NCI-H524 (cell line): Measurements from ENCODE around the gene WNT3A.

Experiments used
- DNase-seq, 2 experiments: peaks; one replicate each; lab custom pipeline; 2025; lab: John Stamatoyannopoulos, UW

WNT3A gene

DNA sequence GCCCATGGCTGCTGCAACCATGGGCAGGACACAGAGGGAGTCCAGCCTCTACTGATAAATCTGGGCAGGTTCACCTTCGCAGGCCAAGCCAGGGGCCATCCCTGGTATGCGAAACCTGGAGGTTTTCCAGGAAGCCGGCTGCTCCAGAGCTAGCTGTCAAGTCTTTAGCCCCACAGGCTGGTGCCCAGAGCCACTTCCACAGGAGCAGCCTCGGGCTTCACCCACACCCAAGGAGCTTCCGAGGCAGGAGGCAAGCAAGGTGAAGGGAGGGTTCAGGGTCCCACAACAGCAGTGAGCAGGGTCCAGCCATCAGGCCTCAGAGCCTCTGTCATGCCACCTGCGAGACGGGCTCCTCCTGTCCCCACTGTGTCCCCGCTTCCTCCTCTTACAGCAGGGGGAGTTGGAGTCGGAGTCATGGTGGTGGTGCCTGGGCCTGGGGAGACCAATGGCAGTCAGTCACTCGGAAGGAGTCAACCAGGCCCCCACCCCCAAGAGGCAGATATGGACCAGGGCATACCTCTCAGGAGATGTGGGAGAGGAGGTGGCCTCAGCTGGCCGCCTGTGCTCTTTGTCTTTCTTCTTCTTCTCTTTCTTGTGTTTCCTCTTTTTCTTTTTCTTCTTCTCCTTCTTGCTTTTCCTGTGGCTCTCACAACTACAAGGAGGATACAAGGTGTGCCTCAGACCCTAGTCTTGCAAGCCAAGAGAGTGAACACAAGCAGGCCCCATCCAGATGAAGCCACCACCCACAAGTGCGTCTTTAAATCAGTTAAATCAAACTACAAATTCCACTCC is 94.2 kb downstream of the WNT3A start:
- DNase-seq = no peak

DNA sequence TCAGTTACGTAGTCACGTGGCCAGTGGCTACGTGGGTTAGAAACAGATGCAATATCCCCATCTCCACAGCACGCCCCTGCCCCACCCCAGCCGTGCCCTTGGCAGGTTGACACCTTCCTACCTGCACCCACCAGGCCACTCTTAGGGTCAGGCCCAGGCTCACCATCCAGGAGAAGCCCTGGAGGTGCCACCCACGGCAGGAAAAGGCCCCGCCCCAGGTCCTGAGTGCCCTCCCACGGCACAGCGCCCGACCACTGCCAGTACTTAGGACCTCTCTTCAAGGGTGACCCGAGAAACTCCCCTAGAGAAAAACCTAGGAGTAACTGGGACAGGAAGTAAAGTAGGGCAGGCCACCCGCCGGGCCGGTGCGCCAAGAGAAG is 94.8 kb downstream of the WNT3A start:
- no peak for DNase-seq

DNA sequence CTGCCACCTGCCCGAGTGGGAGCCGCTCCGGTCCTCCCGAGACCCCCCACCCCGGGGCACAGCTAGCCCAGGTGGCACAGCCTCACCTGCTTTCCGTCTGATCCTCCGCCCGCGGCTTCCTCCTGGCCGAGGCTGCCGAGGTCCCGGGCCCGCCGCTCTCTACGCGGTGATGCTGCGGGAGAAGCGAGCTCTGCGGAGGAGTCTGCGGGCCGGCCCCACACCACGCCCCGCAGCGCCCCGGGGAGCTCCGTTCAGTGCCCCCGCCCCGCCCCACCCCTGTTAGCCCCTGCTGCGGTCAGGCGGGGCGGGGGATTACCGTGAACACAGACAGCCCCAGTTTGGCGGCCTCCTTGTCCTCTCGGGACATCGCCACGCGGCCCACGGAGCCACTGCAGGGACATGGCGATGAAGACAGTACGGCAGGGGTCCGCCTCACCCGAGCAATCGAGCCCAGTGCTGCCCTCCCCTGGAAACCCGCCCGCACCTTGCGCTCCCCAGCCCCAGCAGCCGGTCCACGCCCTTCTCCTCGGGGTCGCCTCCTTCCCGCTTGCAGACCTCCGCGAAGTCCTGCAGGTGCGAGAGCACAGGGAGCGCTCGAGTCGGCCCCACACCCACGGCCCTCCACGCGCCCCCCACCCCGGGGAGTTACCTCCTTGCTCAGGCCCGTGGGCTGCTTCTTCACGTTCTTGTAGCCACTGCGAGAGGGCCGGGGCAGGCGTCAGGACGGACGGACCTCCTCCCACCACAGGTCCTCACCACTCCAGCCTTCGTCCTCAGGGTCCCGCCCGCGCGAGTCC is 95.4 kb downstream of the WNT3A start:
- peak; percentile 24 for DNase-seq

DNA sequence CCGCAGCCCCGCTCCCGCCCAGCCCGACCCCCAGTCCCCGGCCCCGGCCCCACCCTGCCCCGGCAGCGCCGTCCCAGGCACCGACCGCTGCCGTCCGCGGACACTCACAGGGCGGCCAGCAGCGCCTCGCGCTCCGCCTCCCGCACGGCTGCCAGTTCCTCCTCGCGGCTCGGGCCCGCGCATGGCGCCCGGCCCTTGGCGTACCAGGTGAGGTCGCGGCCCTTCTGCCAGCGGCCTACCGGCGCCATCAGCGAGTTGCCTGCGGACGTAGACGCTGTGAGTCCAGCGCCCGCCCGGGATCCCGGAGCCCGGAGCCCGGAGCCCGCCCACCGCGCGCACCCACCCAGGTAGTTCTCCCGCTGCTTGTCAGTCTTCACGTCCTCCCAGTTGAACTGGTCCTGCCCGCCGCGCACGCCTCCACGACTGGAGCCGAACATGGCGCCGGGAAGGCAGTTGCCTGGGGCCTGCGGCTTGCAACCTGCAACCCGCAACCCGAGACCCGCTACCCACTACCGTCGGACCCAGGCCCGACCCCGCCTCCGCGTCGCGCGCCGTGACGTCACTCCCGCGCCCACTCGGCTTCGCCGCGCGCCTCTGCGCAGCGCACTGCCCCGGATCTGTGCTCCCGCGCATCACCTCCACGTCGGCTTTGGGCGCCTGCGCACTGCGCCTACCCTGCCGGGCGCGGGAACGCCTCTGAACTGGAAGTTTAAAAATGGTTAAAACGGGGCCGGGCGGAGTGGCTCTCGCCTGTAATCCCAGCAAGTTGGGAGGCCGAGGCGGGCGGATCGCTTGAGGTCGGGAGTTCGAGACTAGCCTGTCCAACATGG is 96.2 kb downstream of the WNT3A start, which contains the start of gene C1orf35:
C1orf35 (minus strand) TSS at position 535 of the 830 bp plus-strand sequence; CDS start at position 437, 98 bp downstream.
- peak; percentile 77 to 92 for DNase-seq

DNA sequence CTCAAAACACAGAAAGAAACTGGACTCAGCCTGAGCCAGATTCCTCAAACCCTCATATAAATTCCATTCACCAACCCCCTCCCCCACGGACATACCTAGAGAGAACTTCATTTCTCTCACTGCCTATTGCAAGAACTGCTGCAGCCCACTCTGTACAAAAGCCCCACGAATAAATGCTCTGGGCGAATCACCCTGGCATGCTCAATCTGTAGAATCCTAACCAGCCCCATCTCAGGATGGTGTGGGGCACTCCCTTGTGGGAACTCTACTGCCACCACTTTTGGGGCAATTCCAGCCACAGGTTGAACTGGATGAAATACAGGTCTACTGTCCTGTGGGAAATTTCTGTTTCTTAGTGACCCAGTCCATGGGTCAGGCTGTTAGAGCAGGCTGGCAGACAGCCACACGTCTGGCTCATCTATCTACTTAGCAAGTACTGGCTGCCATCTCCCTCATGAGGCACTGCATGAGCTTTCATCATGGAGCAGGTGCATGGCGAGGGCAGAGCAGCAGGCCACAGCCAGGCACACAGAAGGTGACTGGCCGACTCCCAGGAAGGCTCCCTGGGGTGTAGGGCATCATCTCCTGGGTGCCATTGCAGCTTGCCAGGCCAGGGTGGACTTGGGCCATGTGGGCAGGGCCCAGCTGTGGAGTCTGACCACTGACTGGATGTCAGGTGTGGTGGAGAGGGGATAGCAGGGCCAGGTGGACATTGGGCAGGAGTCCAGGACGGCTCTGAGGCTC is 97.9 kb downstream of the WNT3A start:
- DNase-seq = no peak

DNA sequence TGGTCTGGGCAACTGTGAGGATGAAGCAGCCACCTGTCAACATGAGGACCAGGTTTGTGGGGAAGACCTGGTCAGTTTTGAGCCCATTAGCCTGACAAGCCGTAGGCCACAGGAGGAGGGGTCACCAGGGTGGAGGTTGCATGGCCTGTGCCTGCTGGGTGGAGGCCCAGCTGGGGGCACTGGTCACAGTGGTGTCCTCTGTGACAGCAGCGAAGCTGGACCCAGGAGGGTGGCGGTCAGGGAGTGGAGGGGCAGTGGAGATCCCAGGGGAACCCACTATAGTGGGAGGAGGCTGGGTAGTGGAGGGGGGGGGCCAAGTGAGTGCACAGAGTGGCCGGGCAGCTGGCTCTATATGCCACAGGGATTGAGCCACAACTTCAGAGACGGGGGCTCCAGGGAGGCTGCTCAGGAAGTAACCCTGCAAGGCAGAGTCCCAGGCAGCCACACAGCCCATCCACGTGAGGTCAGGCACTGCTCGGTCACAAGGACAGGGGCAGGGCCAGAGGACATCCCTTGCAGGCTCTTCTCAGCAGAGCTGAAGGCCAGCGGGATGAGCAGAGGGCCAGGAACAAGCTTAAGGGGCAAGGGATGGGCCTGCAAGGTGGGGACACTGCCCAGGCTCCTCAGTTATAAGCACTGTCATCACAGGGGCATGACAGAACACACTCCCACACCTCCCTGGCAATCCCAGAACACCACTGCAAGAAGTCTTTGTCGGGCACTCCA is 98.6 kb downstream of the WNT3A start:
- DNase-seq = no peak

DNA sequence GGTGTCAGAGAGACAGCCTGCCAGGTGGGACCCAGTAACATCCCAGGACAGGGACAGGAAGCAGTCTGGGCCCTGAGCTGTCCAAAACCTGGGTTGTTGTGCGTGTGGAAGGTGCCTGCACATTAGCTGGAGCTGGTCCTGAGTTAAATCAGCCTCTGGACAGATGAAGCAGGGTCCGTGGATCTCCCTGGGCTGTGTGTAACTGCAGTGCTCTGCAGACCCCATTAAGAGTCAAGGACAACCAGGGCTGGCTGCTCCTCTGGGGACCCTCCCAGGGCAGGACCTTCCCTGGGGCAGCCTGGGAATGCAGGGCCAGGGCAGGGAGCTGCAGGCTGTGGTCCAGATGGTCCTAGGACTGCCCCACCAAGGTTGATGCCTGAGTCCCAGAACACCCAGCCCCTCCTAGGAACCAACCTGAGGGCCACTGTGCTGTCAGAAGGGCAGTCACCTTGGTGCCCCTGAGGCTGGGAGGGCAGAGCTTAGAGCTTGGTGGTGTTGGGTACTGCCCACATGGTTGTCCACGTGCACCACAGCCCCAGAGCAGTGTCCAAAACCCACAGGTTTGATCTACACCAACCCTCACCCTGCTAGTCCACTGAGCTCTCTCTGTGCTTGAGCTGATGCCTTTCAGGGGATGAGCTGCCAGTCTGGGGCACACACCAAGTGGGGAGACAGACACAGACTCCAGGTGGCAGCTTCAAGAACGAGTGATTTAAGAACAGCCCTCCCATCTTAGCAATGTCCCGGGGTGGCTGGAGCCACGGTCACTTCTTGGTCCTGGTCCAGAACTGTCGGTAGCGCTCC is 99.4 kb downstream of the WNT3A start:
- no peak for DNase-seq

DNA sequence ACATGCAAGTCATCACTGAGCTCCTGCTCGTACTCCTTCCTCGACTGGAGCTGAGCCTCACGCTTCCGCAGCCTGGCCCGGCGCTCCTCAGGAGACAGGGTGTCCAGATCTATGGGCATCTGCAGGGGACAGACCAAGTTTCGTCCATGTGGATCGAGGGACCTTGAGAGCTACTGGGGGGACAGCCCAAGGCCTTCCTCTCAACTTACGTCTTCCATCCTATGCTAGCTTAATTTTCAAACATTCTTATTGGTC is 99.9 kb downstream of the WNT3A start:
- no peak for DNase-seq

DNA sequence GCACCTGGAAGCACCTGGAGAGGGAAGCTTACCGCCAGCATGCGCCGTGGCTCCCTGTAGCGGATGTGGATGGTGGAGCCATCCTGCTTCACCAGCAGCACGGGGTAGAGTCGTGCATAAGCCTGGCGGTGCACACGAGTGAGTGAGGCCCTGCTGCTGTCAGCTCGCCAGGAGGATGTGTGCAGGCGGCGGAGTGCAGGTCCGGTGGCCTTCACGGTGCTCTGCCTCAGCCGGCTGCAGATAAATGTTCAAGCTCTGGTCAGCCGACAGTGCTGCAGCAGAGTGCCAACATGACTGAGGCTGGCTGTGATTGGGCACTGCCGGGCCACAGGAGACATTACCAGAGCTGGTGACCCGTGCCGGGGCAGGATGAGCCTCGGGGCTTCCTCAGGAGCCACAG is 100.8 kb downstream of the WNT3A start:
- no peak for DNase-seq

DNA sequence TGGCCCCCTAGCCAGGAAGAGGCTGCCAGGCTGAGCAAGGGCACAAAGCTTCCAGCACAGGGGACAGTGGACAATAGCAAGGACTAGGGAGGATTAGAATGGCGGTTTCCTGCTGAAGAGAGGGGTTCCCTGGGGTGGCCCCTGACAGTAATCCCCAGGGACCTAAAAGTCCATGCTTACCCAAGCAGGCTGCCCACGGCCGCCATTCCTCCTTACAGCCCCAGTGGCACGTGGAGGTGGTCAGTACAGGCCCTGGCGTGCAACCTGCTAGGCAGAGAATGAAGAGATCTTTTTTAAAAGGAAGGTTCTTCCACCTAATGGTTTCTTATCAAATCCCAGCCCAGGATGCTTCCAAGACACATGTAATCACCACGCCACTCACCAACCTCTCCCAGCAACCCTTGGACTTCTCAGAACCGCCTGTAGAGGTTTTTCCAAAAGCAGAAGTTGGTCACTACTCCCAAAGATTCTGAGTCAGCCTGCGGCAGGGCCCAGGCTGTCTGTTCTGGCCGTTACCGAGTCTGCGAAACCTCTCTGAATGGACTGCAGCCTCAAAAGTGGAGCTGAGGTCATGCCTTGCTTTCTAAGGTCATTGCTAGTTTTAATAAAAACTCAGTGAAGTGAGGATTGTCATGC is 101.4 kb downstream of the WNT3A start:
- no peak for DNase-seq

DNA sequence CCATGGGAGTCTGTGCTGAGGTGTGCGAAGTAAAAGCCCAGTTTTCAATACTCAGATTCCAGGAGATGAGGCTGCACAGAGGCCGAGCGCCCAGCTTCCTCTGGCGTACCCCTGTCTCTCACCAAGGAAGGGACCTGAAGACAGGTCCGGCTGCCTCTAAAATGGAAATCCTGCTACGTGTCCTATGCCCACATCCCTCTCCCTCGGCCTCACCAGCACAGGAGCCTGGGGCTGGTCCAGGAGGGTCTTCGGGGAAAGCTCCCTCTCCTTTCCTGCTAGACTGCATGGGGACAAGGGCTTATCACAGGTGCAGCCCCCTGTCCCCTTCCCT is 101.9 kb downstream of the WNT3A start:
- no peak for DNase-seq

DNA sequence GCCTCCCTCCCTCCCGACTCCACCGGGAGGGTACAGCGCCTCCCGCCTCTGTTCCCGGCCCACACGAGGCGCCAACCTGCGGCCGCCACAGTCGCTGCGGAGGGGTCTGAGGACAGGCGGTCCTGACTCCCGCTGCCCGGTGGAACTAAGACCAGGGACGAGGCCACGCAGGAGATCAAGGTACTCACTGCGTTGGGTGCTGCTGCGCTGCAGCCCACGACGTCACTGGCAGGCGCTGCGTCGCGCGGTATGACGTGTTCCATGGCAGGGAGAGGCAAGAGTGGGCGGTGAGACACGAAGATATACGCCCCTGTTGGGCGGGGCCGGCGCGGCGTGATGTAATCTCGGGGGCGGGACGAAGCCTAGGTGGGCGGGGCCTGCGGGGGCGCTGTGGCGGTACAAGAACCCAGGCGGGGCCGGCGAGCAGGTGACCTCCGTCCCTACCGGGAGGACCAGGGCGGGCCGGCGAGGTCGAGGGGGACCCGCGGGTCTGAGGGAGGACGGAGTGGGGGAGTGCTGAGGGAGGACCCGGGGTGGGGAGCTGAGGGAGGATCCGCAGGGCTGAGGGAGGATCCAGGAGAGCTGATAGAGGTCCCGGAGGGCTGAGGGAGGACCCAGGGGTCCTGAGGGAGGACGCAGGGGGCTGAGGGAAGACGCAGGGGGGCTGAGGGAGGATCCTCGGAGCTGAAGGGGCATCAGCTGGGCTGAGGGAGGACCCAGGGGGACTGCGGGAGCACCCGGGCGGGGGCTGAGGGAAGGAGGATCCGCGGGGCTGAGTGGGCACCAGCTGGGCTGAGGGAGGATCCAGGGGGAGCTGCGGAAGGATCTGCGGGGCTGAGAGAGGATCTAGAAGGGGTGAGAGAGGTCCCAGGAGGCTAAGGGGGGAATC is 102.5 kb downstream of the WNT3A start, which contains the start of gene MRPL55:
MRPL55 (minus strand) TSS at position 227 of the 889 bp plus-strand sequence. CDS start 1,039 bp downstream, outside the sequence.
- peak; percentile 85 to 93 for DNase-seq

DNA sequence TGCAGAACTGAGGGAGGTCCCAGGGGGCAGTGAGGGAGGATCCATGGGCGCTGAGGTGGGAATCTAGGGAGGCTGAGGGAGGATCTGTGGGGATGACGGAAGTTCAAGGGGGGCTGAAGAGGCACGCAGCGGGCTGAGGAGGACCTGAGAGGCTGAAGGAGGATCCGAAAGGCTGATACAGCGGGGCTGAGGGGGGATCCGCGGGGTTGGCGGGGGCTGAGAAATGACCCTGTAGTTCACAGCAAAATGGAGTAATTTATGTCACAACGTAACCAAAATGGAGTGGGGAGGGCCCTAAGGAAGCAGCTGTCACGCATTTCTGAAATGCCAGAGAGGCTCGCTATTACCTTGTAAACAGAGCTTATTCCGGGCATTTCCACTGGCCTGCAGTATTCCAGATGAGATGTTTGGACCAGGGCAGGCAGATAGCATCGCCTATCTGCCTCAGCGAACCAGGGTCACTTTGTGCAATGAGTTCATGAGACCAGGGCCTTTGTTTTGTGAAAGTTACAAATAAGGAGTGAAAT is 103.2 kb downstream of the WNT3A start:
- no peak for DNase-seq

DNA sequence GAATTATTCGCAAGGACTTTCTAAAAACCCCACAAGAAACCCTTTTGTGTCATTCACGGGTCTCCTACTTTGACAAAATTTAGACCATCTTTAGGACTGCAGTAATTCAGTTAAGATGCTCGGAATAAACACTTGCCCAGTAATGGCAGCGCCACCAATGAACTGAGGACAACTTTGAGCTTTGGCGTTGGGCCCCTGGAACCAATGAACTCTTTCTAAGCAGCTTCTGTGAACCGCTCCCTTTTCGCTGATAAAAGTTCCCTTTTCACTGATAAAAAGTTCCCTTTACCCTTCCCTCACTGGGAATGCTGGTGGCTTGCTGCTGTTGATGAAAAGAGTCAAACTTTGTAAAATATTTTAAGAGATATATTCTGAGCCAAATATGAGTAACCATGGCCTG is 103.8 kb downstream of the WNT3A start:
- no peak for DNase-seq
